ENCODE results near the gene KPNB1.

The KPNB1 gene

DNA sequence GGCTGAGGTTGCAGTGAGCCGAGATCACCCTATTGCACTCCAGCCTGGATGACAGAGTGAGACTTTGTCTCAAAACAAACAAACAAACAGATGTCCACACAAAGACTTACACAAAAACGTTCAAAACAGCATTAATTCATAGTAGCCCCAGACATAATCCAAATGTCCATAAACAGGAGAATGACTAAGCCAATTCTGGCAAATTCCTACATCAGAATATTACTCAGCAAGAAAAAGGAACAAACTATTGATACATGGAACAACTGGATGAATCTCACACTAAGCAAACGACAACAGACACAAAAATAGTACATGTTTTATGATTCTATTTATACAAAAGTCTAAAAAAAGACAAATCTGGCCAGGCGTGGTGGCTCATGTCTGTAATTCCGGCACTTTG is 10.8 kb upstream of the KPNB1 start:
- no peak for DNase-seq

GRCh38 chr17:47640076-47640475 is 9.6 kb upstream of the KPNB1 start:
- DNase-seq, result no peak

GRCh38 chr17:47641202-47641601 is 8.5 kb upstream of the KPNB1 start:
- DNase-seq, result no peak

DNA sequence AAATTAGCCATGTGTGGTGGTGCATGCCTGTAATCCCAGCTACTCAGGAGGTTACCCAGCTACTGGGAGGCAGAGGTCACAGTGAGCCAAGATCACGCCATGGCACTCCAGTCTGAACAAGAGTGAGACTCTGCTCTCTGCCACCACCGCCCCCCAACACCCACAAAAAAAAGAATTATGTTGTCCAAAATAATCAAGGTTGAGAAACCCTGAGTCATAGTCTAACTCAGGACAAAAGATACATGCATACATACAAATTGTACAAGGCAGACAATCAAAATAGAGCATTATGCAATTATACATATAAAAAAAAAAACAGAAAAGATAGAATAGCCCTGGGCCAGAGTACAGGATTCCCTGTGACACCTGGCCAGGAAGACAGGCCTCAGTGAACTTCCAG is 6.6 kb upstream of the KPNB1 start:
- DNase-seq, result no peak

- DNase-seq, result no peak
Measured at GRCh38 chr17:47644324-47644723, 5.4 kb upstream of the KPNB1 start.

GRCh38 chr17:47649972-47650524 is 329 bp downstream of the KPNB1 start:
- DNase-seq, result no peak

- DNase-seq, result peak; percentile 87
Measured at GRCh38 chr17:47650525-47651522, 1.1 kb downstream of the KPNB1 start.

DNA sequence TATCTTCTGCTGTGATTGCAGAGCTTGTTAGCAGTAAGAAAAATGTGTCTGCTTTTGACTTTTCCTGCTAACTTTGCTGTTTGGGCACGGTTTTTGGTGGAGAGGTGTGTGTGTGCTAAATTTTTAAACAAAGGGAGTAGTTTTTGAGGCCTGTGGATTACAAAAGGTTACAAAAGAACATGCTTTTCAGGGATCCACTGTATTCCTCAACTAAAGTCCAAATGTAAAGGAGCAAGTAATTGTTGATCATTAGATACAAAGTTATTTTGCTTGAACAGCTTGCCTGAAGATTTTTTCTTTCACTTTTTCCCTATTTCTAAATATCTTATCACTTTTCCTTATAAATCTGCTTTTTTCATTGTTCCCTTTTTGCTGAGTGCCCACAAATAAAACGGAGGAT is 2.0 kb downstream of the KPNB1 start:
- DNase-seq, result no peak

DNA sequence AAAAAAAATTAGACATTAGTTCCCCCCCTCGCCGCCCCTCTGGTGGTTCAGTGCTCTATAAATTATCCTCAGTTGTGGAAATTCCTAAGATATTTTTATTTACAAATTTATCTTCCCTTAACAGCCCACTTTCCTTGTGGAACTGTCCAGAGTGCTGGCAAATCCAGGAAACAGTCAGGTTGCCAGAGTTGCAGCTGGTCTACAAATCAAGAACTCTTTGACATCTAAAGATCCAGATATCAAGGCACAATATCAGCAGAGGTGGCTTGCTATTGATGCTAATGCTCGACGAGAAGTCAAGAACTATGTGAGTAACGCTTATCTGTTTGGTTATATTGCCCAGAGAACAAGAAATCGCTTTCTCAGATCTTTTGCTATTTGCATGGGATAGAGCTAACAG is 2.9 kb downstream of the KPNB1 start:
- DNase-seq, result no peak

- no peak for DNase-seq
Measured at GRCh38 chr17:47653442-47653841, 3.7 kb downstream of the KPNB1 start.

DNA sequence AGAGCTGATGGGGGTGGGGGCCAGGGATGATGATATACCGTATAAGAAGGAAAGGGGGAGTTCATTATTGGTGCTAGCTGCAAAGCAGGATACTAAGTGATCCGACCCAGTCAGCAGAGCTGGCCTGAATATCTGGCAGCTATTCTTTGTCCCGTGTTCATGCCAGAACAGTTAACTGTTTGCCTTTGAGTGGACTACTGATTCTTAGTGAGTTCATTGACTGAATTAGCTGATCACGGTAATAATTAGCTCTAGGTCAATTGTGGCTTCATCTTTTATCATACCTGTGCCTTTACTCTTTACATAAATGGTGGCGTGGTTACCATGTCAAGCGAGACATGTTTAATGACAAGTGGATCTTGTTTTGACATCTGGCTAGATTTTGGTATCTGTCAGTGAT is 5.3 kb downstream of the KPNB1 start:
- no peak for DNase-seq

DNA sequence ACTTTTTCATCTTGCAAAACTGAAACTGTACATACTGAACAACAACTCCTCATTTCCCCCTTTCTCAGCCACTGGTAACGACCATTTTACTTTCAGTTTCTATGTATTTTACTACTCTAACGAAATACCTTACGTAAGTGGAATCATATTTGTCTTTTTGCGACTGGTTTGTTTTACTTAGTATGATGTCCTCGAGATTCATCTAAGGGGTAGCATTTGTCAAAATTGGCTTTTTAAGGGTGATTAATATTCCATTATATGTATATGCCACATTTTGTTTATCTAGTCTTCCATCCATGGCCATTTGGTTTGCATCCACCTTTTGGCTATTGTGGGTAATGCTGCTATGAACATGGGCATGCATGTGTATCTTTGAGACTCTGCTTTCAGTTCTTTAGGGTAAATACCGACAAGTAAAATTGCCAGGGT is 10.4 kb downstream of the KPNB1 start:
- no peak for DNase-seq

DNA sequence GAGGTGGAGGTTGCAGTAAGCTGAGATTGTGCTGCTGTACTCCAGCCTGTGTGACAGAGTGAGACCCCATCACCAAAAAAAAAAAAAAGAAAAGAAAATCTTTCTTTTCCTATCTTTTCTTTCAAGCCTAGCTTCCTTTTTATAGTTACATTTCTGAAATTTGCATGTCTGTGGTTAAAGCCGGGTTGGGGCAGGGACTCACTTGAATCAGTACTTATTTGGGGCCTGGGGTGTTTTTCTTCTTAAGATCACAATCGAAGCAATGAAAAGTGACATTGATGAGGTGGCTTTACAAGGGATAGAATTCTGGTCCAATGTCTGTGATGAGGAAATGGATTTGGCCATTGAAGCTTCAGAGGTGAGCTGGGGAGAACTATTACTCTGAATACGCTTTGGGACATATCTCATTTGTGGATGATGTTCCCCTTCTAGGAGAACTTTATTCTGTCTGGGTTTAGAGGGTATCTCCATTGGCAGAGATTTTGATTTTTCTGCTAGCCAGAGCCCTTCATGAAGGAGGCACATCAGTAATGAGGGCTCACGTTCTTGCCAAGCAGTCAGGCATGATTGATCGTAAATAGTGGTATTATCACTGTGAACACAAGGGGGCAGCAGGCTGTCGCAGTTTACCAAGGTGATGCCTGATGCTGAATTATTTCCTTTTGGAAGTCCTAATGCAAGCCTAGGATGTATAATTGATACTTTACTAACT is 14.3 kb downstream of the KPNB1 start:
- peak; percentile 35 for DNase-seq

DNA sequence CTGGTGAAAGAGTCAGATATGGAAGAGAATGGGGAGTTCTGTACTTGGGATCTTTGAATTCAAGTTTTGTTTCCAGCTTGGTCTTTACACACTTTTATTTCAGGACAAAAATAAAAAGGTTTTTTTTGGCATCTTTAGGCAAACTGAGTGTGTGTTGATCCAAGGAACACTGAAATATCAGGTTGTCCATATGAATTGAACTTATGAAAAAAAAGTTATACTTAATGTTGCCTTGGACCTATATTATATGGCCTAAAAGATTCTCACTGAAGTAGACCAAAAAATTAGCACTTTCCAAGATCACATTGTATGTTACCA is 14.9 kb downstream of the KPNB1 start:
- no peak for DNase-seq

DNA sequence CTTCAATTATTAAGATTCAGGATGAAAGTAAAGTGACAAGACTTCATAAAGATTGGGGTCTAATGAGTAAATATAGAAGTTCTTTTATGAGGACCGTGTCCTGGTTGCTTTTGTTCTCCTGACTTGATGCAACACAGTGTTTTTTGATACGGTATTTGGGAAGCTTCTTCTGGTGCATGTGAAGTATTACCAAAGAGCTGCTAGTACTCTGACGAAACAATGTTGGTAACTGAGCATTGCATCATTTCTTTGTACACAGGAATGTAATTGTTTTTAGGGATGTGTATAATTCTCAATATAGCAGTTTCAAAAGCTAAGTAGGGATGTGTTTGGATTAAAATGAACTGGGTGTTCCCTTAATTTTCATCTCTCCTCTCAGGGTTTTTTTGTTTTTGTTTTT is 15.9 kb downstream of the KPNB1 start:
- DNase-seq, result no peak

GRCh38 chr17:47669081-47669480 is 19.4 kb downstream of the KPNB1 start:
- no peak for DNase-seq

- no peak for DNase-seq
Measured at GRCh38 chr17:47670064-47670463, 20.3 kb downstream of the KPNB1 start.

DNA sequence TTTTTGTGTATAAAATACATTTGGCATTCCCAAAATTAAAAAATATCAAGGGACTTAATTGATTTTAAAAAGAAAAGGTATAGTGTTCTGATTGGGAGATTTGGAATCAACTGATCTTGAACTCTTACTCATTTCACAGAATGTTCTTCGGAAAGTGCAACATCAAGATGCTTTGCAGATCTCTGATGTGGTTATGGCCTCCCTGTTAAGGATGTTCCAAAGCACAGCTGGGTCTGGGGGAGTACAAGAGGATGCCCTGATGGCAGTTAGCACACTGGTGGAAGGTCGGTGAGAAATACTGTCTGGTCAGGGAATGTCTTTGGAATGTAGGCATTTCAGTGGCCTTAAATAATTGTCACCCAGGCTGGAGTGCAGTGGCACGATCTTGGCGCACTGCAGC is 24.8 kb downstream of the KPNB1 start:
- no peak for DNase-seq

GRCh38 chr17:47675380-47676198 is 25.9 kb downstream of the KPNB1 start:
- DNase-seq, result no peak

DNA sequence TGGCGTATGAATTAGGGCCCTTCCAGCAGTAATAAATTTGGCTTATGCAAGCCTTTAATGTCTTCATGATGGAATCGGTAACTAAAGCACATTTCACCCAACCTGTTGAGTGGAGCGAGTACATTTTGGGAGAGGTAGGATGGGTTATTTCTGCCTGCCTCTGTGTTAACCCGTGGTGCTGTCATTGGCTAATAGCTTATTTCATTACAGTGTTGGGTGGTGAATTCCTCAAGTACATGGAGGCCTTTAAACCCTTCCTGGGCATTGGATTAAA is 26.4 kb downstream of the KPNB1 start:
- DNase-seq, result no peak

GRCh38 chr17:47676510-47677165 is 26.9 kb downstream of the KPNB1 start:
- DNase-seq, result no peak

- no peak for DNase-seq
Measured at GRCh38 chr17:47678196-47678595, 28.5 kb downstream of the KPNB1 start.

- DNase-seq, result no peak
Measured at GRCh38 chr17:47682138-47682537, 32.4 kb downstream of the KPNB1 start.
